SK-N-MC (cell line): ENCODE measurements around the gene NNT.

Source experiments
- EZH2 ChIP-seq: fragments of 200-600 bp; sonication (generic); IDR thresholded peaks from one replicate; pipeline ENCODE4 v1.6.1; 2017; ENCODE audit warnings: antibody characterized with exemption
- FOXP2 ChIP-seq: optimal IDR thresholded peaks from 2 replicates; pipeline ENCODE3; 2011; ENCODE audit warnings: mild to moderate bottlenecking, moderate library complexity; ENCODE audit not compliant: insufficient read depth; ENCODE audit errors: extremely low read length, control extremely low read depth
- POLR2AphosphoS5 ChIP-seq: IDR thresholded peaks from 2 replicates; pipeline ENCODE4 v1.6.1; 2012; ENCODE audit warnings: mild to moderate bottlenecking, low read depth, low read length, borderline replicate concordance

- TF ChIP-seq EZH2 = no peak
- TF ChIP-seq POLR2AphosphoS5 = peak; percentile 68
- no peak for TF ChIP-seq FOXP2
Measured at GRCh38 chr5:43556857-43557542, 46.0 kb upstream of the NNT start, which contains the start of gene PAIP1.
